Progenitor cell of endocrine pancreas (in vitro differentiated cells): ENCODE data around the gene RBPJL. TPM values are rescaled to one million over a fixed set of nuclear protein-coding genes. Genes with fewer than 3 reads are reported as not detected.

Experiments used
- DNase-seq: peaks from one replicate; pipeline ENCODE4 v3.0.0; 2021; ENCODE audit warnings: low spot score; ENCODE audit not compliant: unreplicated experiment
- H3K27ac Mint-ChIP-seq: 2 replicates; pipeline ENCODE4 v1.8.0; 2021; ENCODE audit warnings: mild to moderate bottlenecking, moderate library complexity, mixed read lengths
- H3K27me3 Mint-ChIP-seq: 2 replicates; pipeline ENCODE4 v1.8.0; 2021; ENCODE audit warnings: mixed read lengths
- H3K36me3 Mint-ChIP-seq: 2 replicates; pipeline ENCODE4 v1.8.0; 2022; ENCODE audit warnings: mixed read lengths; ENCODE audit not compliant: insufficient read depth
- H3K4me1 Mint-ChIP-seq: 2 replicates; pipeline ENCODE4 v1.8.0; 2021; ENCODE audit warnings: low read depth, mixed read lengths
- H3K4me3 Mint-ChIP-seq: 2 replicates; pipeline ENCODE4 v1.8.0; 2021; ENCODE audit warnings: low read depth, mild to moderate bottlenecking, moderate library complexity, mixed read lengths
- H3K9me3 Mint-ChIP-seq: 2 replicates; pipeline ENCODE4 v1.8.0; 2021; ENCODE audit warnings: low read depth, mixed read lengths
- CTCF ChIP-seq: fragments of 200-600 bp; sonication (generic); IDR thresholded peaks from one replicate; pipeline ENCODE4 v1.5.0; 2021; ENCODE audit warnings: antibody characterized with exemption, mild to moderate bottlenecking; ENCODE audit not compliant: unreplicated experiment
- total RNA-seq: library from RNA; stranded (reverse); gene quantifications from 2 replicates; pipeline ENCODE4 v1.2.1, GENCODE V29; 2021

Gene RBPJL
- total RNA-seq, 1 donor from 2014 or later: 1.5 TPM

DNA sequence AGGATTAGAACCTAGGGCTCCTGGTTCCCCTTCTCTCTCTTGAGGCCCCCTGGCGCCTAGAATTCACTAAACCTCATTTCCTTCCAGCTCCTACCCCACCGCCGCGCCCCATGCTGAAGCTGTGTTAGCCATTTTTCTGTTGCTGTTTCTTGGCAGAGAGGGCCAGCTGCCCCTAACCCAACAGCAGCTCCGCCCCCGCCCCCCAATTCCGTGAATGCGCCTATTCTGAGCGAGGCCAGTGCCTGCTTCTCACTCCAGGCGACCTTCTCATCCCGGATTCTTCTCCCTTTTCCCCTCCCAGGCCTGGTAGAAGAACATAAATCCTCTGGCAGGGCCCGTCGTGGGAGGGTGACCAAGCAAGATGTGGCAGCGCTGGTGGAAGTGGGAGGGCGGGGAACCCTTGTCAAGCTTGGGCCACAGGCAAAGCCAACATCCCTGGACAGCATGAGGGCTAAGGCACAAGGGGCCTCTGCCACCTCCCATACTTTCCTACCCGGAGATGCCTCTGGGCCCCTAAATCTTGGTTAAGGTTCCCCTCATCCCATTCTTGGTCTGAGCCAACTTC, 518 bp downstream of the RBPJL start:
- H3K4me3 Mint-ChIP-seq: no peak overlapping the region
- TF ChIP-seq CTCF: no peak
- H3K27me3 Mint-ChIP-seq: peaks cover 44% of the 10 kb centered on the region
- H3K27ac Mint-ChIP-seq: no peak overlapping the region
- peaks cover 6% of the 10 kb centered on the region for H3K9me3 Mint-ChIP-seq
- H3K36me3 Mint-ChIP-seq: no peaks in the 10 kb centered on the region
- H3K4me1 Mint-ChIP-seq: peaks cover 2% of the 10 kb centered on the region
- no peak for DNase-seq

GRCh38 chr20:45308117-45308778, 1.6 kb downstream of the RBPJL start, which contains the start of gene MATN4:
Gene MATN4, minus strand, starts transcription at chr20:45308299. Its CDS starts 2,717 bp downstream, at chr20:45305582.
- Mint-ChIP-seq H3K27ac (no peak within 1 kb of the TSS), H3K9me3 (peaks cover 6% of the 10 kb centered on the region), H3K27me3 (peaks cover 47% of the 10 kb centered on the region), H3K36me3 (no peaks in the 10 kb centered on the region), H3K4me1 (peaks cover 2% of the 10 kb centered on the region), H3K4me3 (no peak within 1 kb of the TSS)
- no peak for TF ChIP-seq CTCF
- DNase-seq: no peak

- Mint-ChIP-seq H3K9me3 (no peaks in the 10 kb centered on the region), H3K36me3 (no peaks in the 10 kb centered on the region), H3K27me3 (peaks cover 46% of the 10 kb centered on the region), H3K4me3 (no peak overlapping the region), H3K4me1 (peaks cover 2% of the 10 kb centered on the region), H3K27ac (no peak overlapping the region)
- TF ChIP-seq CTCF: no peak
- no peak for DNase-seq
Observed at GRCh38 chr20:45309075-45309474, 2.4 kb downstream of the RBPJL start.

- no peaks in the 10 kb centered on the region for H3K36me3 Mint-ChIP-seq
- peaks cover 42% of the 10 kb centered on the region for H3K27me3 Mint-ChIP-seq
- H3K27ac Mint-ChIP-seq: no peak overlapping the region
- no peaks in the 10 kb centered on the region for H3K4me1 Mint-ChIP-seq
- H3K9me3 Mint-ChIP-seq: no peaks in the 10 kb centered on the region
- H3K4me3 Mint-ChIP-seq: no peak overlapping the region
- peak; percentile 86 for TF ChIP-seq CTCF
- peak; percentile 68 for DNase-seq
Observed at GRCh38 chr20:45311589-45312211, 5.1 kb downstream of the RBPJL start.

DNA sequence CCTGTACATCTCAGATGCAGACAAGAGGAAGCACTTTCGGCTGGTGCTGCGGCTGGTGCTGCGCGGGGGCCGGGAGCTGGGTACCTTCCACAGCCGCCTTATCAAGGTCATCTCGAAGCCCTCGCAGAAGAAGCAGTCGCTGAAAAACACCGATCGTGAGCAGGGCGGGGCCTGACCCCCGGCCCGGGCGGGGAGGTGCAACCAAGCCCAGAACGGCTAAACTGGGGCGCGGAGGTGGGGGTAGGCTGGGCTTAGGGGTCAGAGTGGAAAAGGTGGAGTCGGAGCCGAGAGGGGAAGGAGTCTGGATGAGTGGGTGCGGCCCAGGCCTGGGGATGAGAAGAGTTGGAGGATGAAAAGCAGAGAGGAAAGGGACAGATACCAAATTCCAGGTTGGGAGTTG, 5.6 kb downstream of the RBPJL start:
- Mint-ChIP-seq H3K4me3 (no peak overlapping the region), H3K36me3 (no peaks in the 10 kb centered on the region), H3K27me3 (peaks cover 45% of the 10 kb centered on the region), H3K4me1 (no peaks in the 10 kb centered on the region), H3K27ac (no peak overlapping the region), H3K9me3 (no peaks in the 10 kb centered on the region)
- DNase-seq: no peak
- no peak for TF ChIP-seq CTCF
